Thoracic aorta (tissue), 2 donors: Measurements from ENCODE around the gene SLC24A3. TPM values are rescaled to one million over a fixed set of nuclear protein-coding genes. Genes with fewer than 3 reads are reported as not detected.

ENCODE experiments used
- ATAC-seq: fragments of 150-250 bp; one replicate; pipeline ENCODE4 v1.8.0; 2017; ENCODE audit warnings: low read depth; ENCODE audit not compliant: insufficient number of reproducible peaks, low FRiP score
- DNase-seq: peaks from one replicate; pipeline ENCODE4 v3.0.0-alpha.2; 2020; ENCODE audit warnings: low spot score
- H3K27ac ChIP-seq, 2 donors: fragments of 200-600 bp; sonication (generic); 1 replicate in 1 of 2; 2 replicates in 1 of 2; pipeline ENCODE4 v1.5.1; 2016; ENCODE audit warnings: mild to moderate bottlenecking in 2 of 2, moderate library complexity in 2 of 2
- H3K27me3 ChIP-seq: fragments of 200-600 bp; sonication (generic); replicated peaks from 2 replicates; pipeline ENCODE4 v1.6.0; 2016; ENCODE audit warnings: mild to moderate bottlenecking; ENCODE audit not compliant: insufficient read depth
- H3K36me3 ChIP-seq: fragments of 200-600 bp; sonication (generic); one replicate; pipeline ENCODE4 v1.5.1; 2016
- H3K4me1 ChIP-seq, 2 donors: fragments of 200-600 bp; sonication (generic); 1 replicate in 1 of 2; 2 replicates in 1 of 2; pipeline versions ENCODE4 v1.5.1 to v1.6.0; 2016; ENCODE audit warnings: low read depth in 2 of 2, mild to moderate bottlenecking in 1 of 2; ENCODE audit not compliant: control insufficient read depth in 1 of 2
- H3K4me3 ChIP-seq: fragments of 200-600 bp; sonication (generic); 2 replicates; pipeline ENCODE4 v1.5.1; 2016; ENCODE audit warnings: mild to moderate bottlenecking
- H3K9me3 ChIP-seq: fragments of 200-600 bp; sonication (generic); 2 replicates; pipeline ENCODE4 v1.5.1; 2016
- CTCF ChIP-seq: fragments of 200-600 bp; sonication (generic); IDR thresholded peaks from one replicate; pipeline ENCODE4 v1.5.1; 2019; ENCODE audit warnings: antibody characterized with exemption
- total RNA-seq, 2 donors: library from RNA; depleted of rRNA; stranded (reverse); fragments of >200 nt; gene quantifications; one replicate each; pipeline versions ENCODE4 v1.1.0 to v1.2.3, GENCODE V29; 2016

Gene SLC24A3
- total RNA-seq, 2 donors from 2014 or later: 8.3 to 31.4 TPM

- H3K27me3 ChIP-seq: no peaks in the 10 kb centered on the region
- no peaks in the 10 kb centered on the region for H3K36me3 ChIP-seq
- no peaks in the 10 kb centered on the region for H3K9me3 ChIP-seq
- DNase-seq (no peak), ATAC-seq (no peak)
- H3K27ac ChIP-seq: no peak overlapping the region
- TF ChIP-seq CTCF: no peak
- H3K4me1 ChIP-seq: no peaks in the 10 kb centered on the region
- no peak overlapping the region for H3K4me3 ChIP-seq
Measured at GRCh38 chr20:19601126-19601810, 388.8 kb downstream of the SLC24A3 start.

GRCh38 chr20:19602675-19603375 lies 390.4 kb downstream of the SLC24A3 start:
- ATAC-seq: no peak
- Histone ChIP-seq H3K27me3 (no peaks in the 10 kb centered on the region), H3K9me3 (no peaks in the 10 kb centered on the region), H3K36me3 (no peaks in the 10 kb centered on the region), H3K4me1 (no peaks in the 10 kb centered on the region), H3K27ac (no peak overlapping the region), H3K4me3 (no peak overlapping the region)
- no peak for TF ChIP-seq CTCF
- DNase-seq: no peak

GRCh38 chr20:19603376-19603750 lies 390.9 kb downstream of the SLC24A3 start:
- DNase-seq (no peak), ATAC-seq (no peak)
- Histone ChIP-seq H3K27me3 (no peaks in the 10 kb centered on the region), H3K4me3 (no peak overlapping the region), H3K9me3 (no peaks in the 10 kb centered on the region), H3K27ac (no peak overlapping the region), H3K36me3 (no peaks in the 10 kb centered on the region), H3K4me1 (peaks cover 0 to 1% of the 10 kb centered on the region in 2 donors)
- no peak for TF ChIP-seq CTCF

- Histone ChIP-seq H3K27me3 (no peaks in the 10 kb centered on the region), H3K4me1 (peaks cover 0 to 6% of the 10 kb centered on the region in 2 donors), H3K27ac (no peak overlapping the region), H3K36me3 (no peaks in the 10 kb centered on the region), H3K4me3 (no peak overlapping the region), H3K9me3 (no peaks in the 10 kb centered on the region)
- no peak for DNase-seq
- no peak for ATAC-seq
- TF ChIP-seq CTCF: no peak
Measured at GRCh38 chr20:19605786-19606485, 393.5 kb downstream of the SLC24A3 start.

GRCh38 chr20:19609642-19610223 lies 397.3 kb downstream of the SLC24A3 start:
- Histone ChIP-seq H3K9me3 (no peaks in the 10 kb centered on the region), H3K27ac (no peak overlapping the region), H3K36me3 (no peaks in the 10 kb centered on the region), H3K4me3 (no peak overlapping the region), H3K4me1 (peaks cover 0 to 6% of the 10 kb centered on the region in 2 donors), H3K27me3 (no peaks in the 10 kb centered on the region)
- DNase-seq (no peak), ATAC-seq (no peak)
- no peak for TF ChIP-seq CTCF
